HepG2 (cell line): ENCODE measurements around the gene CD300A. TPM values are rescaled to one million over a fixed set of nuclear protein-coding genes. Genes with fewer than 3 reads are reported as not detected.

Source experiments
- ATRX ChIP-seq: sonication (generic); formaldehyde crosslinking; IDR thresholded peaks from 2 replicates; pipeline ENCODE4 v1.4.0; 2020; ENCODE audit warnings: missing genetic modification reagents, borderline replicate concordance
- DNMT3B ChIP-seq: conservative IDR thresholded peaks from 2 replicates; pipeline ENCODE4 v1.6.1; 2016; ENCODE audit warnings: missing biosample characterization, control low read depth
- EHMT2 ChIP-seq: fragments of 200-600 bp; sonication (generic); IDR thresholded peaks from 2 replicates; pipeline ENCODE4 v1.7.0; 2017; ENCODE audit warnings: antibody characterized with exemption, low read depth, low read length, borderline replicate concordance
- HMGA1 ChIP-seq: sonication (generic); formaldehyde crosslinking; conservative IDR thresholded peaks from 2 replicates; pipeline ENCODE4 v1.4.0; 2020; ENCODE audit warnings: missing genetic modification reagents
- ISL2 ChIP-seq: sonication (generic); formaldehyde crosslinking; IDR thresholded peaks from 2 replicates; pipeline ENCODE4 v1.5.0; 2020; ENCODE audit warnings: missing genetic modification reagents
- MZF1 ChIP-seq: sonication (generic); formaldehyde crosslinking; IDR thresholded peaks from 2 replicates; pipeline ENCODE4 v1.8.1; 2023; ENCODE audit warnings: mild to moderate bottlenecking, missing genetic modification reagents, borderline replicate concordance
- NFIB ChIP-seq: sonication (generic); formaldehyde crosslinking; IDR thresholded peaks from 2 replicates; pipeline ENCODE4 v1.9.0; 2021; ENCODE audit warnings: missing genetic modification reagents, mild to moderate bottlenecking, borderline replicate concordance
- RBAK ChIP-seq: sonication (generic); formaldehyde crosslinking; IDR thresholded peaks from 2 replicates; pipeline ENCODE4 v1.5.1; 2020; ENCODE audit warnings: mild to moderate bottlenecking, missing genetic modification reagents
- SMAD1 ChIP-seq: sonication (generic); formaldehyde crosslinking; IDR thresholded peaks from 2 replicates; pipeline ENCODE4 v1.4.0; 2020; ENCODE audit warnings: missing genetic modification reagents, low read depth, mild to moderate bottlenecking, borderline replicate concordance
- ZBTB7A ChIP-seq: sonication (generic); formaldehyde crosslinking; IDR thresholded peaks from 2 replicates; pipeline ENCODE4 v1.8.0; 2022; ENCODE audit warnings: mild to moderate bottlenecking, missing genetic modification reagents
- ZNF263 ChIP-seq: sonication (generic); formaldehyde crosslinking; IDR thresholded peaks from 2 replicates; pipeline ENCODE4 v1.4.0; 2020; ENCODE audit warnings: missing genetic modification reagents
- ZNF468 ChIP-seq: sonication (generic); formaldehyde crosslinking; IDR thresholded peaks from 2 replicates; pipeline ENCODE4 v1.8.0; 2022; ENCODE audit warnings: mild to moderate bottlenecking, moderate library complexity, missing genetic modification reagents
- ZNF644 ChIP-seq: IDR thresholded peaks from 2 replicates; pipeline ENCODE4 v1.6.1; 2016; ENCODE audit warnings: low read depth
- ZSCAN20 ChIP-seq: sonication (generic); formaldehyde crosslinking; IDR thresholded peaks from 2 replicates; pipeline ENCODE4 v1.4.0; 2020; ENCODE audit warnings: missing genetic modification reagents, mild to moderate bottlenecking, borderline replicate concordance
- ZSCAN31 ChIP-seq: sonication (generic); formaldehyde crosslinking; IDR thresholded peaks from 2 replicates; pipeline ENCODE4 v1.5.0; 2020; ENCODE audit warnings: low read depth, mild to moderate bottlenecking, missing genetic modification reagents
- polyA plus RNA-seq, 8 experiments: library from polyadenylated mRNA; depleted of rRNA in 3 of 8; stranded (reverse) in 7 of 8; unstranded in 1 of 8; fragments of >200 nt; fragmentation: Illumina TruSeq in 4 of 8; extraction: Trizol in 4 of 8; gene quantifications; 2 replicates each; pipeline versions ENCODE4 v1.2.1 to v1.2.3, GENCODE V29; 2011 to 2016; ENCODE audit warnings: low read depth in 4 of 8, missing spikeins in 1 of 8, mixed read lengths in 1 of 8; ENCODE audit not compliant: insufficient read depth in 1 of 8
- total RNA-seq, 5 experiments: library from RNA; depleted of rRNA; stranded (reverse); fragments of >200 nt; fragmentation: Illumina TruSeq; extraction: Trizol; gene quantifications; 2 replicates each; pipeline ENCODE4 v1.2.3, GENCODE V29; 2016; ENCODE audit warnings: low read depth in 1 of 5
- TF ChIP-seq, protein P1 (sequence below): sonication (generic); formaldehyde crosslinking; IDR thresholded peaks from 2 replicates; pipeline ENCODE4 v1.5.0; 2020; ENCODE audit warnings: mild to moderate bottlenecking, missing genetic modification reagents, borderline replicate concordance
- TF ChIP-seq, protein P2 (sequence below): sonication (generic); formaldehyde crosslinking; IDR thresholded peaks from 2 replicates; pipeline ENCODE4 v1.4.0; 2020; ENCODE audit warnings: missing genetic modification reagents
- TF ChIP-seq, protein P3 (sequence below): sonication (generic); formaldehyde crosslinking; IDR thresholded peaks from 2 replicates; pipeline ENCODE4 v1.8.1; 2023; ENCODE audit warnings: mild to moderate bottlenecking, missing genetic modification reagents
- TF ChIP-seq, protein P4 (sequence below): sonication (generic); formaldehyde crosslinking; IDR thresholded peaks from 2 replicates; pipeline ENCODE4 v1.5.0; 2020; ENCODE audit warnings: missing genetic modification reagents, mild to moderate bottlenecking, borderline replicate concordance
- TF ChIP-seq, protein P5 (sequence below): sonication (generic); formaldehyde crosslinking; conservative IDR thresholded peaks from 2 replicates; pipeline ENCODE4 v1.4.0; 2020; ENCODE audit warnings: missing genetic modification reagents

The CD300A gene
- total and polyA plus RNA-seq, 2 of the 13 experiments (the other 11 are each of a cell fraction or from before 2014, with no cell fraction given) = not detected

DNA sequence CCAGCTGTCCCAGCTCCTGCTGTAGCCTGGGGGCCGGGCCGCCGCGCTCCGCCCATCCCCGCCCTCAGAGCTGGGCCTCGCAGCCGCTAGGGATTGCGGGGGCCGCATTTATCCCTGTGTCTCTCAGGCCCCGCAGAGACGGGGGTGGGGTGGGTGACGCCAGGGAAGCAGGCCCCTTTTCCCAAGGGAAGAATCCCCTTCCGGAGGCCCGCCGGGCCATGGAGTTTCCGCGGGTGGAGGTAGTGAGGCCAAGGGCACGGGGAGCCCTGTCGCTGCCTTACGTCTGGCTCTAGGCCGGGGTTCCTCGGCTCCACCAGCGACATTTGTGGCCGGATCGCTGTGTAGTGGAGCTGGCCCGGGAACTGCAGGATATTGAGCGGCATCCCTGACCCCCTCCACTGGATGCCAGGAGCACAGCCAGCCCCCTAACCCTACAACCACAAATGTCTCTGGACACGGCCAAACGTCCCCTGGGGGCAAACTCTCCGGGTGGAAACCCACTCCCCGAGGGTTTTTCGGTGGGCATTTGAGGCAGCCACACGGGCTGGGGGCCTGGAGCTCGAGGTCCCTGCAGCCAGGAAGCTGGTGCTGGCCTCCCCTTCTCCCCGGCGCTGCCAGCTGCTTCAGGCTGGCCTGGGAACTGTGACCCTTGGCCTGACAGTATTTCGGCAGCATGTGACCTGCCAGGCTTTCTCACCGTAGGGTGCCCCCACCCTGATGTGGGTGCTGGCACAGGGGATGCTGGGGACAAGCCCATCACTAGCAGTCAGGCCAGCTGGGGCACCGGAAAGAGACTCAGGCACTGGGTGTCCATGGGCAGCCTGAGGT is 12.0 kb upstream of the CD300A start (continued):
- TF ChIP-seq, protein P1, sequence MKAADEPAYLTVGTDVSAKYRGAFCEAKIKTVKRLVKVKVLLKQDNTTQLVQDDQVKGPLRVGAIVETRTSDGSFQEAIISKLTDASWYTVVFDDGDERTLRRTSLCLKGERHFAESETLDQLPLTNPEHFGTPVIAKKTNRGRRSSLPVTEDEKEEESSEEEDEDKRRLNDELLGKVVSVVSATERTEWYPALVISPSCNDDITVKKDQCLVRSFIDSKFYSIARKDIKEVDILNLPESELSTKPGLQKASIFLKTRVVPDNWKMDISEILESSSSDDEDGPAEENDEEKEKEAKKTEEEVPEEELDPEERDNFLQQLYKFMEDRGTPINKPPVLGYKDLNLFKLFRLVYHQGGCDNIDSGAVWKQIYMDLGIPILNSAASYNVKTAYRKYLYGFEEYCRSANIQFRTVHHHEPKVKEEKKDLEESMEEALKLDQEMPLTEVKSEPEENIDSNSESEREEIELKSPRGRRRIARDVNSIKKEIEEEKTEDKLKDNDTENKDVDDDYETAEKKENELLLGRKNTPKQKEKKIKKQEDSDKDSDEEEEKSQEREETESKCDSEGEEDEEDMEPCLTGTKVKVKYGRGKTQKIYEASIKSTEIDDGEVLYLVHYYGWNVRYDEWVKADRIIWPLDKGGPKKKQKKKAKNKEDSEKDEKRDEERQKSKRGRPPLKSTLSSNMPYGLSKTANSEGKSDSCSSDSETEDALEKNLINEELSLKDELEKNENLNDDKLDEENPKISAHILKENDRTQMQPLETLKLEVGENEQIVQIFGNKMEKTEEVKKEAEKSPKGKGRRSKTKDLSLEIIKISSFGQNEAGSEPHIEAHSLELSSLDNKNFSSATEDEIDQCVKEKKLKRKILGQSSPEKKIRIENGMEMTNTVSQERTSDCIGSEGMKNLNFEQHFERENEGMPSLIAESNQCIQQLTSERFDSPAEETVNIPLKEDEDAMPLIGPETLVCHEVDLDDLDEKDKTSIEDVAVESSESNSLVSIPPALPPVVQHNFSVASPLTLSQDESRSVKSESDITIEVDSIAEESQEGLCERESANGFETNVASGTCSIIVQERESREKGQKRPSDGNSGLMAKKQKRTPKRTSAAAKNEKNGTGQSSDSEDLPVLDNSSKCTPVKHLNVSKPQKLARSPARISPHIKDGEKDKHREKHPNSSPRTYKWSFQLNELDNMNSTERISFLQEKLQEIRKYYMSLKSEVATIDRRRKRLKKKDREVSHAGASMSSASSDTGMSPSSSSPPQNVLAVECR (CRISPR knock-in tag) = peak; percentile 82
- TF ChIP-seq SMAD1 = peak; percentile 25; the same call in 1 of the 2 replicates
- no peak for TF ChIP-seq HMGA1 (CRISPR knock-in tag)
- 0 out of 2 replicates have a peak, but pooled peaks have one; percentile 13 for TF ChIP-seq ZNF263 (CRISPR knock-in tag)
- no peak for TF ChIP-seq ZNF644 (CRISPR knock-in tag)
- TF ChIP-seq ISL2 = no peak
- TF ChIP-seq, protein P2, sequence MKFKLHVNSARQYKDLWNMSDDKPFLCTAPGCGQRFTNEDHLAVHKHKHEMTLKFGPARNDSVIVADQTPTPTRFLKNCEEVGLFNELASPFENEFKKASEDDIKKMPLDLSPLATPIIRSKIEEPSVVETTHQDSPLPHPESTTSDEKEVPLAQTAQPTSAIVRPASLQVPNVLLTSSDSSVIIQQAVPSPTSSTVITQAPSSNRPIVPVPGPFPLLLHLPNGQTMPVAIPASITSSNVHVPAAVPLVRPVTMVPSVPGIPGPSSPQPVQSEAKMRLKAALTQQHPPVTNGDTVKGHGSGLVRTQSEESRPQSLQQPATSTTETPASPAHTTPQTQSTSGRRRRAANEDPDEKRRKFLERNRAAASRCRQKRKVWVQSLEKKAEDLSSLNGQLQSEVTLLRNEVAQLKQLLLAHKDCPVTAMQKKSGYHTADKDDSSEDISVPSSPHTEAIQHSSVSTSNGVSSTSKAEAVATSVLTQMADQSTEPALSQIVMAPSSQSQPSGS (CRISPR knock-in tag) = peak; percentile 46; the same call in 1 of the 2 replicates
- TF ChIP-seq RBAK (CRISPR knock-in tag) = no peak
- no peak for TF ChIP-seq ZSCAN31 (CRISPR knock-in tag)
- 0 out of 2 replicates have a peak, but pooled peaks have one; percentile 13 for TF ChIP-seq ZSCAN20
- 0 out of 2 replicates have a peak, but pooled peaks have one; percentile 53 for TF ChIP-seq ZNF468 (CRISPR knock-in tag)
- no peak for TF ChIP-seq NFIB (CRISPR knock-in tag)
- 0 out of 2 replicates have a peak, but pooled peaks have one; percentile 43 for TF ChIP-seq MZF1 (CRISPR knock-in tag)
- no peak for TF ChIP-seq DNMT3B
- TF ChIP-seq, protein P3, sequence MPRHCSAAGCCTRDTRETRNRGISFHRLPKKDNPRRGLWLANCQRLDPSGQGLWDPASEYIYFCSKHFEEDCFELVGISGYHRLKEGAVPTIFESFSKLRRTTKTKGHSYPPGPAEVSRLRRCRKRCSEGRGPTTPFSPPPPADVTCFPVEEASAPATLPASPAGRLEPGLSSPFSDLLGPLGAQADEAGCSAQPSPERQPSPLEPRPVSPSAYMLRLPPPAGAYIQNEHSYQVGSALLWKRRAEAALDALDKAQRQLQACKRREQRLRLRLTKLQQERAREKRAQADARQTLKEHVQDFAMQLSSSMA (CRISPR knock-in tag) = peak; percentile 57; the same call in 1 of the 2 replicates
- TF ChIP-seq, protein P4, sequence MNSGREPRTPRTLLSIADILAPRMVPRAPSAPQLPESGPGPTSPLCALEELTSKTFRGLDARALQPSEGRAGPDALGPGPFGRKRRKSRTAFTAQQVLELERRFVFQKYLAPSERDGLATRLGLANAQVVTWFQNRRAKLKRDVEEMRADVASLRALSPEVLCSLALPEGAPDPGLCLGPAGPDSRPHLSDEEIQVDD (CRISPR knock-in tag) = no peak
- TF ChIP-seq, protein P5, sequence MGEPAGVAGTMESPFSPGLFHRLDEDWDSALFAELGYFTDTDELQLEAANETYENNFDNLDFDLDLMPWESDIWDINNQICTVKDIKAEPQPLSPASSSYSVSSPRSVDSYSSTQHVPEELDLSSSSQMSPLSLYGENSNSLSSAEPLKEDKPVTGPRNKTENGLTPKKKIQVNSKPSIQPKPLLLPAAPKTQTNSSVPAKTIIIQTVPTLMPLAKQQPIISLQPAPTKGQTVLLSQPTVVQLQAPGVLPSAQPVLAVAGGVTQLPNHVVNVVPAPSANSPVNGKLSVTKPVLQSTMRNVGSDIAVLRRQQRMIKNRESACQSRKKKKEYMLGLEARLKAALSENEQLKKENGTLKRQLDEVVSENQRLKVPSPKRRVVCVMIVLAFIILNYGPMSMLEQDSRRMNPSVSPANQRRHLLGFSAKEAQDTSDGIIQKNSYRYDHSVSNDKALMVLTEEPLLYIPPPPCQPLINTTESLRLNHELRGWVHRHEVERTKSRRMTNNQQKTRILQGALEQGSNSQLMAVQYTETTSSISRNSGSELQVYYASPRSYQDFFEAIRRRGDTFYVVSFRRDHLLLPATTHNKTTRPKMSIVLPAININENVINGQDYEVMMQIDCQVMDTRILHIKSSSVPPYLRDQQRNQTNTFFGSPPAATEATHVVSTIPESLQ (CRISPR knock-in tag) = no peak
- no peak for TF ChIP-seq ATRX (CRISPR knock-in tag)
- TF ChIP-seq ZBTB7A (CRISPR knock-in tag) = no peak; the same call in 1 of the 2 replicates
- no peak for TF ChIP-seq EHMT2
